Prostate gland (tissue), 2 donors: ENCODE measurements around the gene EPHB3. TPM values are rescaled to one million over a fixed set of nuclear protein-coding genes. Genes with fewer than 3 reads are reported as not detected.

Experiments used
- DNase-seq: peaks from one replicate; pipeline ENCODE4 v3.0.0-alpha.2; 2019; ENCODE audit warnings: low spot score
- H3K27ac ChIP-seq, 2 donors: fragments of 200-600 bp; sonication (generic); 2 replicates each; pipeline ENCODE4 v1.5.1; 2017 to 2019
- H3K27me3 ChIP-seq: fragments of 200-600 bp; sonication (generic); replicated peaks from 2 replicates; pipeline ENCODE4 v1.5.1; 2019; ENCODE audit not compliant: insufficient read depth
- H3K36me3 ChIP-seq, 2 donors: fragments of 200-600 bp; sonication (generic); 1 replicate in 1 of 2; 2 replicates in 1 of 2; pipeline versions ENCODE4 v1.5.1 to v1.8.1; 2017 to 2019
- H3K4me1 ChIP-seq: fragments of 200-600 bp; sonication (generic); replicated peaks from 2 replicates; pipeline ENCODE4 v1.5.1; 2019
- H3K4me3 ChIP-seq, 2 donors: fragments of 200-600 bp; sonication (generic); 2 replicates each; pipeline ENCODE4 v1.5.1; 2017 to 2019
- H3K9me3 ChIP-seq: fragments of 200-600 bp; sonication (generic); 2 replicates; pipeline ENCODE4 v1.5.1; 2017
- CTCF ChIP-seq, 4 experiments: fragments of 200-600 bp in 2 of 4; fragments of 450-650 bp in 2 of 4; sonication (generic) in 2 of 4; IDR thresholded peaks; 1 replicate in 3 of 4; 2 replicates in 1 of 4; pipeline ENCODE4 v1.5.1; 2016 to 2019; ENCODE audit warnings: antibody characterized with exemption in 4 of 4, mild to moderate bottlenecking in 2 of 4, moderate library complexity in 2 of 4
- POLR2A ChIP-seq: fragments of 450-650 bp; IDR thresholded peaks from one replicate; pipeline ENCODE4 v1.6.1; 2016; ENCODE audit warnings: antibody characterized with exemption, mild to moderate bottlenecking
- POLR2AphosphoS5 ChIP-seq: sonication (generic); formaldehyde crosslinking; IDR thresholded peaks from one replicate; pipeline ENCODE4 v1.6.1; 2017; ENCODE audit warnings: antibody characterized with exemption
- WGBS: methylation state at CpG from one replicate; pipeline ENCODE4 v1.1.5; 2018; 5-methylcytosine and 5-hydroxymethylcytosine counted together
- intact Hi-C: fragments of 100-400 bp; cut with DNase I; formaldehyde crosslinking; loops from one replicate; pipeline ENCODE4 v1.14.2; 2022
- total RNA-seq, 2 donors: library from RNA; depleted of rRNA; stranded (reverse); fragments of >200 nt; gene quantifications; one replicate each; pipeline ENCODE4 v1.1.0, GENCODE V29; 2016

The EPHB3 gene
- total RNA-seq, 2 donors from 2014 or later, result 11.9 to 25.2 TPM

DNA sequence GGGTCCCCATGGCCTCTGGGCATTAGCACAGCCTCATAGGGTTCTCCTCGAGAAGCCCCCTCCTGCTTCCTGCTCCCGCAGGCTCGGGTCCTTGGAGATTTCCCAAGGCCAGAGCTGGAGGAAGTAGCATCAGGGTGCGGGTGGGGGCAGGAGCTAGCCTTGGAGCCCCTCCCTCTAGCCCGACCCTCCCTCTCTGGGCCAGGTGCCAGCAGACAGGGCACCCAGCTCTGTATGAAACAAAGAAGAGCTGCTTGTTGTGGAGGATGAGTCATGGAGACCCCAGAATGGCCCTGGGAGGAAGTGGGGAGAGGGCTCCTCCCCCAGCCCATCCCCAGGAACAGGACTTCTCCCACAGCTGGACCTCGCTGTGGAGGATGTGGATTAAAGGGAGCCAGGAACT lies 29.2 kb downstream of the EPHB3 start:
- intact Hi-C loops, result no loop called here
- 19% methylated on average over 6 of the region's 6 CpGs for WGBS
- Histone ChIP-seq H3K4me1 (no peaks in the 10 kb centered on the region), H3K9me3 (no peaks in the 10 kb centered on the region), H3K27ac (no peak overlapping the region), H3K36me3 (no peaks in the 10 kb centered on the region), H3K4me3 (no peak overlapping the region), H3K27me3 (no peaks in the 10 kb centered on the region)
- DNase-seq, result no peak
- TF ChIP-seq POLR2A (no peak), POLR2AphosphoS5 (no peak), CTCF (IDR thresholded peaks at IDR 0.05) (no peak)

GRCh38 chr3:184591789-184592188 lies 30.2 kb downstream of the EPHB3 start:
- no peak for DNase-seq
- Histone ChIP-seq H3K4me1 (no peaks in the 10 kb centered on the region), H3K36me3 (no peaks in the 10 kb centered on the region), H3K27me3 (no peaks in the 10 kb centered on the region), H3K4me3 (no peak overlapping the region), H3K27ac (peak overlapping the region in 1 of 2 donors; percentile 42), H3K9me3 (no peaks in the 10 kb centered on the region)
- WGBS, result 88% methylated on average over 6 of the region's 6 CpGs
- TF ChIP-seq POLR2AphosphoS5 (no peak), CTCF (IDR thresholded peaks at IDR 0.05) (no peak), POLR2A (no peak)
- intact Hi-C loops, result no loop called here

- intact Hi-C loops, result no loop called here
- Histone ChIP-seq H3K4me1 (no peaks in the 10 kb centered on the region), H3K27me3 (no peaks in the 10 kb centered on the region), H3K9me3 (no peaks in the 10 kb centered on the region), H3K4me3 (no peak overlapping the region), H3K36me3 (no peaks in the 10 kb centered on the region), H3K27ac (peak overlapping the region; percentile 42 to 46)
- WGBS, result 52% methylated on average over 16 of the region's 17 CpGs
- TF ChIP-seq POLR2AphosphoS5, result no peak
- no peak for TF ChIP-seq POLR2A
- TF ChIP-seq CTCF (IDR thresholded peaks at IDR 0.05), result no peak
- no peak for DNase-seq
These were observed 31.0 kb downstream of the EPHB3 start for GRCh38 chr3:184592371-184593219.

- intact Hi-C loops, result no loop called here
- H3K36me3 ChIP-seq, result no peaks in the 10 kb centered on the region
- no peak overlapping the region for H3K4me3 ChIP-seq
- TF ChIP-seq POLR2AphosphoS5 (no peak), POLR2A (no peak), CTCF (IDR thresholded peaks at IDR 0.05) (no peak)
- no peak for DNase-seq
- no peaks in the 10 kb centered on the region for H3K27me3 ChIP-seq
- H3K4me1 ChIP-seq, result no peaks in the 10 kb centered on the region
- H3K27ac ChIP-seq, result peak overlapping the region; percentile 16 to 39
- WGBS, result 43% methylated on average over 6 of the region's 7 CpGs
- no peaks in the 10 kb centered on the region for H3K9me3 ChIP-seq
These were observed 31.8 kb downstream of the EPHB3 start for GRCh38 chr3:184593220-184593927.
